HG03342 (cell line): ENCODE measurements around the gene CDC42SE2.
"Not testable (repeated sequence)": the region's sequence is repeated elsewhere in the genome, so short reads cannot be mapped to it uniquely, and the experiment has no call there.

Experiments used
- ATAC-seq: cut with Tn5 transposase; IDR thresholded peaks from one replicate; pipeline ENCODE4 v1.9.1; 2021; ENCODE audit warnings: mild to moderate bottlenecking, moderate library complexity; ENCODE audit not compliant: unreplicated experiment

The CDC42SE2 gene

DNA sequence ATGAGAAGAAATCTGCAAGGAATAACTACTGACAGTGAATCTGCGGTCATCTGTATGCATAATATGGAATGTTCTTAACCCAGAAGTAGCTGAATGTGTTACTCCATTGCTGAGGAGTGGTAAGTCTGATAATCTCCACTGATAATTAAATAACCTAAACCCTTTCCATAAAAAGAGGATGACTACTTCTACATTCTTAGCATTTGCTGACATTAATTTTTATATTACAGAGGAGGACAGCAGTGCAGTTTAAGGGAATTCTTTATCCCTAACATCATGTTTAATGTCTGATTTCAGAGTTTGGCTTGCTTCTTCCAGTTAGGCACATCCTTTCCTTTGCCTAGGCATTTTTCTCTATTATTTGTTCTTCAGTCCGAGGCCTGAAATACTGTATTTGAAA, 52.2 kb downstream of the CDC42SE2 start:
- ATAC-seq: no peak

DNA sequence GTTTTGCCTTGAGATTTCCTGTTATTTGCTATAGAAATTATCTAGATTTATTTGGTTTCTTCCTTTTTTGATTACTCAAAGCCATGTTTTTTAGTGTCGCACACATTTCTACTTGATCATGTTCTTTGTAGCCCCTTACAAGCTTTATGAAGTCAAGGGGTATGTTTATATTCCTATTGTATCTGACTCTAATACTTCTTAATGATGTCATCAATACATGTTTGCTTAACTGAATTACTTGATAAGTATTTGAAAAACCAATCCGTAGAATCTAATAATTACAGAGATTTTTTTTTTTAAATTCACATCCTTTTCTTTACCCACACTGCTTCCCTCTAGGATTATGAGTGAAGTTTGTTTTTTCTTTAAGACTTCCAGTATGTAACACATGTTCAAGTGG, 53.0 kb downstream of the CDC42SE2 start:
- no peak for ATAC-seq

- ATAC-seq: no peak
Observed at GRCh38 chr5:131318455-131318854, 54.6 kb downstream of the CDC42SE2 start.

- no peak for ATAC-seq
Observed at GRCh38 chr5:131321066-131321465, 57.2 kb downstream of the CDC42SE2 start.

- no peak for ATAC-seq
Observed at GRCh38 chr5:131322926-131323325, 59.1 kb downstream of the CDC42SE2 start.

DNA sequence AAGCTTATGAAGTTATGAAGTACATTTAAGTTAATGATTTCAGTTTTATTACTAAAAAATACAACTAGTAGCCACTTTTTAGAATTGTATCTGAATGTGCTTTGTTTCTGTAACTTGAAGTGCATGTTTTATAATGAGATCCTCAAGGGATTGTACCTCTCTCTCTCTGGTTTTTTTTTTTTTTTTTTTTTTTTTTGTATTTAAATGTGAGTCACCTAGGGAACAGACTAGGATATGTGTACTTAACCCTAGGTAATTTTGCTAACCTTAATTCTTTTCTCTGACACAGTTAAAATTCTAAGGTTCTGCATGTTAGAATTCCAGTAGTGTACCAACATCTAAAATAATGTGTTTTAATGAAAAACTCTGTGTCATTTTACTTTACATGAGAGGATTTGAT, 59.5 kb downstream of the CDC42SE2 start:
- no peak for ATAC-seq

DNA sequence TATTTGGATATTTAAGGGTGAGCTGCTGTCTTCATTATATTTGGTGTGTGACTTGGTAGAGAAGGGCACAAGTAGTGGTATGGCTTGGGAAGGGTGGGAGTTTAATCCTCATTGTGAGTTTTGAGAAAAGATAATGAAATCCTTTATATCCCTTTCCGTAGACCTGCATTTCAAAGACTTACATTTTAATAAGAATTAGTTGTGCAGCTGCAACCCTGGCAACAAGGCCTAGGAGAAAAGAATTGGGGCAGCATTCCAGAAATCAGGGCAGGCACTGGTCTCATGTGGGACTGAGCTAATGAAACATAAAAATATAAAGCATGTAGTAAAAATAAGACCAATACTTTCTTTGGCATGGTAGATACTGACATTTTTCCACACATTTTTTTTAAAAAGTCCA, 60.5 kb downstream of the CDC42SE2 start:
- no peak for ATAC-seq

- ATAC-seq: no peak
Observed at GRCh38 chr5:131328536-131329285, 64.9 kb downstream of the CDC42SE2 start.

- no peak for ATAC-seq
Observed at GRCh38 chr5:131329286-131329560, 65.4 kb downstream of the CDC42SE2 start.

DNA sequence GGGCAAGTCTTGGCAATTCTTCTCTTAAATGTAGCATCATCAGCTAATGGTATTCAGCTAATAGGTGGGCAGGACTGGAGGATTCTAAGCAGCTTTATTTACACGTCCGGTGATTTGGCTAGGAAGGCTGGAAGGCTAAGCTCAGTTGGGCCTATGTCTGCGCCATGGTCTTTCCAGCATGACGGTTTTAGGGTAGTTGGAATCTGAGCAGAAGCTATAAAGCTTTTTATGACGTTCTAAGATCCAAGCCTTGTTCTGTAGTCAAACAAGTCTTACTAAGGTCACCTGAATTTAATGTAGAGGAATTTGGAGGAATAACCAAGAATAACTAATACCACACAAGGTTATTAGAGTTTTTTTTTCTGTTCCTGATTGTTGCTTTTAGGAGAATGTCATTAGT, 66.2 kb downstream of the CDC42SE2 start:
- ATAC-seq: no peak

GRCh38 chr5:131335756-131336155, 71.9 kb downstream of the CDC42SE2 start:
- ATAC-seq: not testable (repeated sequence)

DNA sequence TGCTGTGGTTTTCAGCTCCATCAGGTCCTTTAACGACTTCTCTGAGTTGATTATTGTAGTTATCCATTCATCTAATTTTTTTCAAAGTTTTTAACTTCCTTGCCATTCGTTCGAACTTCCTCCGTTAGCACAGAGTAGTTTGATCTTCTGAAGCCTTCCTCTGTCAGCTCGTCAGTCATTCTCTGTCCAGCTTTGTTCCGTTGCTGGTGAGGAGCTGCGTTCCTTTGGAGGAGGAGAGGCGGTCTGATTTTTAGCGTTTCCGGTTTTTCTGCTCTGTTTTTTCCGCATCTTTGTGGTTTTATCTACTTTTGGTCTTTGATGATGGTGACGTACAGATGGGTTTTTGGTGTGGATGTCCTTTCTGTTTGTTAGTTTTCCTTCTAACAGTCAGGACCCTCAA, 72.9 kb downstream of the CDC42SE2 start:
- ATAC-seq: not testable (repeated sequence)

GRCh38 chr5:131337240-131338050, 73.6 kb downstream of the CDC42SE2 start:
- not testable (repeated sequence) for ATAC-seq

- no peak for ATAC-seq
Observed at GRCh38 chr5:131338051-131338453, 74.2 kb downstream of the CDC42SE2 start.

DNA sequence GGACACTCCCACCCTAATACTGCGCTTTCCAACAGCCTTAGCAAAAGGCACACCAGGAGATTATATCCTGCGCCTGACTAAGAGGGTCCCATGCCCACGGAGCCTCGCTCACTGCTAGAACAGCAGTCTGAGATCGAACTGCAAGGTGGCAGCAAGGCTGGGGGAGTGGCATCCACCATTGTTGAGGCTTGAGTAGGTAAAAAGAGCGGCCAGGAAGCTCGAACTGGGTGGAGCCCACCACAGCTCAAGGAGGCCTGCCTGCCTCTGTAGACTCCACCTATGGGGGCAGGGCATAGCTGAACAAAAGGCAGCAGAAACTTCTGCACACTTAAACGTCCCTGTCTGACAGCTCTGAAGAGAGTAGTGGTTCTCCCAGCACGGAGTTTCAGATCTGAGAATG, 80.4 kb downstream of the CDC42SE2 start:
- ATAC-seq: not testable (repeated sequence)

GRCh38 chr5:131346204-131346603, 82.4 kb downstream of the CDC42SE2 start:
- ATAC-seq: not testable (repeated sequence)

GRCh38 chr5:131353991-131354390, 90.1 kb downstream of the CDC42SE2 start:
- no peak for ATAC-seq

DNA sequence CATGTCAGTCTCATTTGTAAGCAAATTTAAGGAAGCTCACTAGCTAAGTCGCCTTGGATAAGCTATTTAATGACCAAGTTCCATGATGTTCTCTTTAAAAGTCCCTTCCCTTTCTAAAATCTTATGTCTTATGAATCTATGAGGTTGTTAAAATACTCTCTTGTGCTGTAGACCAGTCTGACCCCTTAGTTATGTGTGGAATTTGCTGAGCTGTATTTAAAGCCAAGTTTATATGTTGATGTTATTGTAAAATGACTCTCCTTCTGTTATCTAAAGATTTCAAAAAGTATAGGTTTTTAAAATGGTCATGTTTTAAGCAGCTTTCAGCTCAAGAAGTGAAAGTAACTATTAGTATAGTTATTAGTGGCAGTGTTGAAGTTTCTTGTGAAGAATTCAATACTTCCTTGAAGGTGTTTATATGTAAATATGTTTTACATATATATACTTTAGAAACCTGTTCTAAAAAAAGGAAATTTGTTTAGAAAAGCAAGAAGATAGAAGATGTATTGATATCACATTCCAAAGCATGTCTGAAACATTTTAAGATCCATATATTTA, 92.2 kb downstream of the CDC42SE2 start:
- no peak for ATAC-seq

GRCh38 chr5:131356619-131357018, 92.8 kb downstream of the CDC42SE2 start:
- no peak for ATAC-seq

- ATAC-seq: peak; percentile 37
Observed at GRCh38 chr5:131357739-131358561, 94.1 kb downstream of the CDC42SE2 start.

- ATAC-seq: no peak
Observed at GRCh38 chr5:131361677-131362315, 97.9 kb downstream of the CDC42SE2 start.
